Lower leg skin (tissue), 4 donors: Measurements from ENCODE around the gene OPRM1. TPM values are rescaled to one million over a fixed set of nuclear protein-coding genes. Genes with fewer than 3 reads are reported as not detected.

Source experiments
- DNase-seq, 2 donors: peaks; one replicate each; pipeline ENCODE4 v3.0.0-alpha.2; 2019; ENCODE audit warnings: low spot score in 2 of 2
- H3K4me3 ChIP-seq: fragments of 200-600 bp; sonication (generic); 2 replicates; pipeline ENCODE4 v1.5.1; 2017; ENCODE audit warnings: mild to moderate bottlenecking, low read depth; ENCODE audit not compliant: poor library complexity, severe bottlenecking
- POLR2A ChIP-seq, 2 donors: fragments of 450-650 bp; IDR thresholded peaks; one replicate each; pipeline ENCODE4 v1.6.1; 2016 to 2017; ENCODE audit warnings: antibody characterized with exemption in 2 of 2, mild to moderate bottlenecking in 1 of 2, moderate library complexity in 1 of 2
- whole genome bisulfite sequencing, 2 donors: methylation state at CpG; one replicate each; pipeline ENCODE4 v1.1.5; 2018; 5-methylcytosine and 5-hydroxymethylcytosine counted together
- intact Hi-C: fragments of 100-400 bp; cut with DNase I; formaldehyde crosslinking; loops from one replicate; pipeline ENCODE4 v1.15.0; 2023; ENCODE audit warnings: low total_unique reads
- total RNA-seq, 4 donors: library from RNA; depleted of rRNA; stranded (reverse); fragments of >200 nt; gene quantifications; one replicate each; pipeline ENCODE4 v1.1.0, GENCODE V29; 2016
- TF ChIP-seq, protein P1 (sequence below), 3 donors: fragments of 450-650 bp; IDR thresholded peaks; one replicate each; pipeline ENCODE4 v1.5.1; 2016; ENCODE audit warnings: antibody characterized with exemption in 3 of 3, mild to moderate bottlenecking in 3 of 3, moderate library complexity in 2 of 3

Gene OPRM1
- total RNA-seq, 4 donors from 2014 or later, result not detected

DNA sequence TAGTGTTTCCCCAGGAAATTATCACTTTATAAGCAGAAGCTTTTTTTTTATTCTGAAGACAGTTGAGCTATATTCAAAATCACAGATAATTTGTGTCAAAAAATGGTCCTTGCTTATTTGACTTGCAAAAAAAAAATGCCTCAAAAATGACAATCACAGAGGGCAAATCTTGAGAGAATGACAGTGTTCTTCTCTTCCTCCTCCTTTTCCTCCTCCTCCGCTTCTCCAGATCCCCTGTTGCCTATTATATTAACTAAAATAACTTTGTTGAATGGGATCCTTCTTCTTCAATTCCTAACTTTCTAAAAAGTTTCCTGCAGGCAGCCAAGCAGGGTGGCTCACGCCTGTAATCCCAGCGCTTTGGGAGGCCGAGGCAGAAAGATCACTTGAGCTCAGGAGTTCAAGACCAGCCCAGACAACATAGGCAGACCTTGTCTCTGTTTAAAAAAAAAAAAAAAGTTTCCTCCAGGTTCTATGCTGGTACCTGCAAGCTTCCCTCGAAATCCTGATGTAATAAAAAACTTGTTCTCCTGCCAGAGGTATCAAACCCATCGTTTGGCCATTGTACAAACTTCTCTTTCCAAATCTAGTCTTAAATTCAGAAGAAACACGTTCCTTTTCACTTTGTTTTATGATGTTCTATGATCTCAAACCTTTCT, 189.0 kb downstream of the OPRM1 start:
- no peak overlapping the region for H3K4me3 ChIP-seq
- intact Hi-C loops, result no loop called here
- no peak for TF ChIP-seq POLR2A (IDR thresholded peaks at IDR 0.05)
- TF ChIP-seq, protein P1, sequence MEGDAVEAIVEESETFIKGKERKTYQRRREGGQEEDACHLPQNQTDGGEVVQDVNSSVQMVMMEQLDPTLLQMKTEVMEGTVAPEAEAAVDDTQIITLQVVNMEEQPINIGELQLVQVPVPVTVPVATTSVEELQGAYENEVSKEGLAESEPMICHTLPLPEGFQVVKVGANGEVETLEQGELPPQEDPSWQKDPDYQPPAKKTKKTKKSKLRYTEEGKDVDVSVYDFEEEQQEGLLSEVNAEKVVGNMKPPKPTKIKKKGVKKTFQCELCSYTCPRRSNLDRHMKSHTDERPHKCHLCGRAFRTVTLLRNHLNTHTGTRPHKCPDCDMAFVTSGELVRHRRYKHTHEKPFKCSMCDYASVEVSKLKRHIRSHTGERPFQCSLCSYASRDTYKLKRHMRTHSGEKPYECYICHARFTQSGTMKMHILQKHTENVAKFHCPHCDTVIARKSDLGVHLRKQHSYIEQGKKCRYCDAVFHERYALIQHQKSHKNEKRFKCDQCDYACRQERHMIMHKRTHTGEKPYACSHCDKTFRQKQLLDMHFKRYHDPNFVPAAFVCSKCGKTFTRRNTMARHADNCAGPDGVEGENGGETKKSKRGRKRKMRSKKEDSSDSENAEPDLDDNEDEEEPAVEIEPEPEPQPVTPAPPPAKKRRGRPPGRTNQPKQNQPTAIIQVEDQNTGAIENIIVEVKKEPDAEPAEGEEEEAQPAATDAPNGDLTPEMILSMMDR (IDR thresholded peaks at IDR 0.05), result no peak
- 80 to 83% methylated on average over 7 of the region's 7 CpGs for WGBS, 2 donors
- DNase-seq, result no peak

DNA sequence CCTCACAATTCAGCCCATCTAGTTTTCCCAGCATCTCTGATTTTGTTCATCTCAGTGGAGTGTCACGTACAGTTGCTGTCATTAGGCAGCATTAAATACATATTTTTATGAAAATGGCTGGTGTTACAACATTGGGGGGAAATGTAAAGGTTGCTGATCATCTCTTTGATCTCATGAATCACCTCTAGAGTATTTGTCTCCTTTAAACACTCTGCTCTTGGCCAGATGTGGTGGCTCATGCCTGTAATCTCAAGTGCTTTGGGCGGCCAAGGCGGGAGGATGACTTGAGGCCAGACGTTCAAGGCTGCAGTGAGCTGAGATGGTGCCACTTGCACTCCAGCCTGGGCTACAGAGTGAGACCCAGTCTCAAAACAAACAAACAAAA, 189.5 kb downstream of the OPRM1 start:
- TF ChIP-seq POLR2A (IDR thresholded peaks at IDR 0.05), result no peak
- TF ChIP-seq, protein P1 (IDR thresholded peaks at IDR 0.05), result no peak
- no peak for DNase-seq
- WGBS, 2 donors, result 77 to 89% methylated on average over 4 of the region's 4 CpGs
- H3K4me3 ChIP-seq, result no peak overlapping the region
- intact Hi-C loops, result no loop called here

DNA sequence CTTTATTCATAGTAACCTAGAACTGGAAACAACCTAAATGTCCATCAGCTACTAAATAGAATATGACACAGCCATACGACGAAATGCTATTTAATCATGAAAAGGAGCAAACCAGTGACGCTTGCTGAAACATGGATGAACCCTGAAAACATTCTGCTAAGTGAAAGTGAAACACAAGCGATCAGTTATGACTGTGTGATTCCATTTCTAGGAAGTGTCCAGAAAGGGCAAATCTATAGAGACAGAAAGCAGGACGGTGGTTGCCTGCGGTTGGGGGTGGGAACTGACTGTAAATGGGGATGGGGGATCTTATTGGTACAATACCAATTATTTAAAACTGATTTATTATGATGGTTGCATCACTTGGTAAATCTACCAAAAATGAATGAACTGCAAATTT, 190.7 kb downstream of the OPRM1 start:
- intact Hi-C loops, result no loop called here
- DNase-seq, result no peak
- no peak for TF ChIP-seq POLR2A (IDR thresholded peaks at IDR 0.05)
- TF ChIP-seq, protein P1 (IDR thresholded peaks at IDR 0.05), result no peak
- WGBS, 2 donors, result 83 to 88% methylated on average over 6 of the region's 6 CpGs
- no peak overlapping the region for H3K4me3 ChIP-seq

DNA sequence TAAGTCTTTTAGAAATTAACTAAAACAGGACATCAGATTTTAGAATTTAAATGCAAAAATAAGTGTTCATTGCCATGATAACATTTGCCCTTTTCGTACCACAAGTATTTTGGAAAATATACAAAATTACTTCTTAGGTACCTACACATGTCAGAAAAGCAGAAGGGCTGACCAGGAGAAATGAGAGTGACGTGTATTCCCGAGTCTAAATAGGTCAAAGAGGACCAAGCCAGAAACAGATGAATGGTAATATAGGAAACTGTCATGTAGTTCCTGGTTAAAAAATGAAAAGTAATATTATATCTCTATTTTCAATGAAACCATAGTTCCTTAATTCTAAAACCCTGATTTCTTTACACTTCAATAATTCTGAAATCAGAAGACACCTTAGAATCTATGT, 191.4 kb downstream of the OPRM1 start:
- DNase-seq, result no peak
- WGBS, 2 donors, result 86 to 88% methylated on average over 3 of the region's 3 CpGs
- H3K4me3 ChIP-seq, result no peak overlapping the region
- TF ChIP-seq, protein P1 (IDR thresholded peaks at IDR 0.05), result no peak
- no peak for TF ChIP-seq POLR2A (IDR thresholded peaks at IDR 0.05)
- intact Hi-C loops, result no loop called here

DNA sequence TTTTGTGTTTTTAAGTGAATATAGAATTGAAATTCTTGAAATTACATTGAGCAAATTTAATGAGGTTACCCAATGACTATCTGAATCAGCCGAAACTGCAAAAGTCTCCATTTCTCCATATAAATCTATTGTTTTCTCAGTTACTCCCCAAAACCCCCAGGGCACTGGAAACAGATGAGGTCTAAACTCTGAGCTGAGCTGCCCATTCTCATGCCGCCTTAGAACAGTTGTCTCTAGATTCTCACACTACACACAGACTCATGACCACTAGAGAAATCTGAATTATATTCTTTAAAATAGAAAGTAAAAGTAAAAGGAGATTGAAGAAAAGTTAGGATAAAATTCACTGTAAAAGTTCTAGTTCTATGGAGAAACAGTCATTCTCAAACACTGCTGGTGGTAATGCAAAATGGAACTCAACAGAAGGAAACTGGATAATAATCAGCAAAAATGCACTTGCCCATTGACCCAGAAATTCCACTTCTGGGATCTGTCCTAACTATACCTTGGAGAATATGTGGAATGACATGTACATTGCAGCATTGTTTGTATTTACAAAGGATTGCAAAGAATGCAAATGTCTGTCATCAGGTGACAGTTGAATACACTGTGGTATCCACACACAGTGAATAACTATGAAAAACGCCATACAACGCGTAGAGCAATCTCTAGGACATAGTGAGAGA, 192.0 kb downstream of the OPRM1 start:
- H3K4me3 ChIP-seq, result no peak overlapping the region
- no peak for TF ChIP-seq POLR2A (IDR thresholded peaks at IDR 0.05)
- TF ChIP-seq, protein P1 (IDR thresholded peaks at IDR 0.05), result no peak
- WGBS, 2 donors, result 89 to 92% methylated on average over 5 of the region's 5 CpGs
- no peak for DNase-seq
- intact Hi-C loops, result no loop called here
